GM21367 (cell line): Measurements from ENCODE around the gene TBC1D5.
"Not testable (repeated sequence)": the region's sequence is repeated elsewhere in the genome, so short reads cannot be mapped to it uniquely, and the experiment has no call there.

ENCODE experiments used
- ATAC-seq: cut with Tn5 transposase; IDR thresholded peaks from one replicate; pipeline ENCODE4 v1.9.1; 2021; ENCODE audit not compliant: unreplicated experiment

TBC1D5 gene, protein sequence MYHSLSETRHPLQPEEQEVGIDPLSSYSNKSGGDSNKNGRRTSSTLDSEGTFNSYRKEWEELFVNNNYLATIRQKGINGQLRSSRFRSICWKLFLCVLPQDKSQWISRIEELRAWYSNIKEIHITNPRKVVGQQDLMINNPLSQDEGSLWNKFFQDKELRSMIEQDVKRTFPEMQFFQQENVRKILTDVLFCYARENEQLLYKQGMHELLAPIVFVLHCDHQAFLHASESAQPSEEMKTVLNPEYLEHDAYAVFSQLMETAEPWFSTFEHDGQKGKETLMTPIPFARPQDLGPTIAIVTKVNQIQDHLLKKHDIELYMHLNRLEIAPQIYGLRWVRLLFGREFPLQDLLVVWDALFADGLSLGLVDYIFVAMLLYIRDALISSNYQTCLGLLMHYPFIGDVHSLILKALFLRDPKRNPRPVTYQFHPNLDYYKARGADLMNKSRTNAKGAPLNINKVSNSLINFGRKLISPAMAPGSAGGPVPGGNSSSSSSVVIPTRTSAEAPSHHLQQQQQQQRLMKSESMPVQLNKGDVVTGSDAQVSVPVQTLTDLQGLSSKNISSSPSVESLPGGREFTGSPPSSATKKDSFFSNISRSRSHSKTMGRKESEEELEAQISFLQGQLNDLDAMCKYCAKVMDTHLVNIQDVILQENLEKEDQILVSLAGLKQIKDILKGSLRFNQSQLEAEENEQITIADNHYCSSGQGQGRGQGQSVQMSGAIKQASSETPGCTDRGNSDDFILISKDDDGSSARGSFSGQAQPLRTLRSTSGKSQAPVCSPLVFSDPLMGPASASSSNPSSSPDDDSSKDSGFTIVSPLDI

GRCh38 chr3:17742102-17742879, at the start of gene TBC1D5:
Gene TBC1D5, minus strand, starts transcription at chr3:17742631. Its CDS starts 234,061 bp downstream, at chr3:17508570.
- peak; percentile 76 for ATAC-seq

GRCh38 chr3:17783426-17783825, 41.0 kb upstream of the TBC1D5 start:
- ATAC-seq, result no peak

DNA sequence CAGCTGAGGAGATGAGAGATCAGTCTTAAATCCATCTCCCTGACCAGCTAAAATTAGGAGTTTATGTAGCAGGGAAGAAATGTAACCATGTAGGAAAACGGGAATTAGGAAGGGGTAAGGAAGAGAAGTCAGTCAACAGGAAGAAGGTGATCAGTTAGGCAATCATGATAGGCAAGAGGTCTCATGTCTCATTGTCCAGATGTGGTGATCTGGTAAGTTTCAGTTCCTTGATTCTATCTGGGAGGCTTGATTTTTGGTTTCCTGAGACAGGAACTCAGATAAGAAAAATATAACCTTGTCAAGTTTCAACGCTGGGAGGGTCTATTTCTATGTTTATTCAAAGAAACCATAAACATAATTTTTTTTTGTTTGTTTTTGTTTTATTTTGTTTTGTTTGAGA, 40.3 kb upstream of the TBC1D5 start:
- no peak for ATAC-seq

- not testable (repeated sequence) for ATAC-seq
Measured at GRCh38 chr3:17780369-17780768, 37.9 kb upstream of the TBC1D5 start.

- ATAC-seq, result not testable (repeated sequence)
Measured at GRCh38 chr3:17779304-17780250, 37.1 kb upstream of the TBC1D5 start.

- not testable (repeated sequence) for ATAC-seq
Measured at GRCh38 chr3:17777326-17777725, 34.9 kb upstream of the TBC1D5 start.

- no peak for ATAC-seq
Measured at GRCh38 chr3:17775073-17775472, 32.6 kb upstream of the TBC1D5 start.

GRCh38 chr3:17774180-17774910, 31.9 kb upstream of the TBC1D5 start:
- ATAC-seq, result not testable (repeated sequence)

- no peak for ATAC-seq
Measured at GRCh38 chr3:17772556-17772955, 30.1 kb upstream of the TBC1D5 start.

GRCh38 chr3:17771177-17772017, 29.0 kb upstream of the TBC1D5 start:
- no peak for ATAC-seq

DNA sequence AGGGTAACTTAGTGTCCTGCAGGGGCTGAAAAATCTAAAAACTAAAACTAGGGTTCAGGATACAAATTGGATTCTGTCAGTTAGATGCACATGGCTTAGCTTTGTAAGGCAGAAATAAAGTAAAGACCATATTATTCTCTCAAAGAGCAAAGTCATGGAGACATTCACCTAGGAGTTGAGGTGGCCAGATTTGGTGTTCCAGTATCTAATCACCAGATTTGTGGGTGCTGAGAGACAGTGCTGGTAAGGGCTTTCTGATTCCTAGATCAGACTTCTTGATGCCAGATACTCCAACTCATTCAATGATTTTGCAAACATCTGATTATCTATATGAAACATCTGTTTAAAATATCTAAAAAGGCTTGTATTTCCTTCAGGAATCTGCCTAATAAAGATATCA, 28.3 kb upstream of the TBC1D5 start:
- ATAC-seq, result no peak

DNA sequence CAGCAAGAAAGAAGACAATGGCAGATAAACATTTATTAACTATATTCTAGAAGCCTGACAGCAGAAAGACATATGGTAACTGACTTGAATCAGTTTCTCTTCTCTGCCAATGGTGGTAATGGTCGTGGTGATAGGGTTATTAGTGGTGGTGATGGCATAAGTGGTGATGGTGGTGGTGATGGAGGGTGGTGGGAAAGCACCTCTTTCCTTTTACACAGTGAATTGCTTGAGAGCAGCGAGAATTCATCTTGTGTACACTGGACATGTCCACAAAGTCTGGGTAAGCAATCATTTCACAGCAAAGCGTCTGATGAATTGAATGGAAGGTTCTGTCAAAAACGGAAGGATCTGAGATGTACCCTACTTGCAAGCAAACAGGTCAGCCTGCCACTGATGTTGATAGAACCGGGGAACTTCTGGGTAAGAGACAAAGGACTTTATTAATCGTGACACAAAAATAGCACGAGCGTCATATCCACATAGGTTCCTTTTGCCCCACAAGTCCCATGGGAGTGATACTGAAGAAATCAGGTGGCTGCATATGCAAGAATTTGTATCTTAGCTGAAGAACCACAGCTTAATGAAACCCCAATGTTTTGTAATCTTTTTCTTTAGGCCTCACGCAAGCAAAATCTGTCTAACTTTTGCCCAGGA, 23.5 kb upstream of the TBC1D5 start:
- ATAC-seq, result peak; percentile 54

DNA sequence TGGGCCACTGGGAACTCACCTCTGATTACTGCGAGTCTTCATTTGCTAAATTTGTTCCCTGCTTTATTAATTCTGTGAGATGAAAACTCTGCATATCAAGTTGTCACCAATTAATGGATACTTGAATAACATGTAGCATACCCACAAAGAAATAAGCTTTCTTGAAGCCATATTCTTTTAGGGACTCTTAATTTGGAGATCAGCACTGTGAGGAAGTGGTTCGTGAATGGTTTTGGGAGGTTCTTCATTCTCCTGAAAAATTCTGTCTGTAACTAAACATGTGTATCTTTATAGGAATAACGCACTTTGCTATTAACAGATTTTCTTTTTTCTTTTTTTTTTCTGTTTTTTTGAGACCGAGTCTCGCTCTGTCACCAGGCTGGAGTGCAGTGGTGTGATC, 19.1 kb upstream of the TBC1D5 start:
- no peak for ATAC-seq

DNA sequence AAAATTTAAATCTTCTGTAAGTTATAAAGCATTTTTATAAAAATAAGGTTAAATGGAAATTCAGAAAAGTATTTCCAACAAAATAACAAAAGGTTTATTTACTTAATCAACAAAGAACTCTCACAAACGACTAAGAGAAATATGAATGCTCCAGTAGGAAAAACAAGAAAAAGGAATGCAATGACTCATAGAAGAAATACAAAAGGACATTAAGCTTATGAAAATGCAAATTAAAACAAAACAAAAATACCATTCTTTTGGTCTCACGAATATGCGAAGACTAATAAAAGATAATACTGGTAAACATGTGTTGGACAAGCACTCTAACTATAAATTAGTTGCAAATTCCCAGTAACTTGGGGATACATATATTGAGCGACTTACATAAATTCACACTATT, 17.5 kb upstream of the TBC1D5 start:
- ATAC-seq, result no peak

DNA sequence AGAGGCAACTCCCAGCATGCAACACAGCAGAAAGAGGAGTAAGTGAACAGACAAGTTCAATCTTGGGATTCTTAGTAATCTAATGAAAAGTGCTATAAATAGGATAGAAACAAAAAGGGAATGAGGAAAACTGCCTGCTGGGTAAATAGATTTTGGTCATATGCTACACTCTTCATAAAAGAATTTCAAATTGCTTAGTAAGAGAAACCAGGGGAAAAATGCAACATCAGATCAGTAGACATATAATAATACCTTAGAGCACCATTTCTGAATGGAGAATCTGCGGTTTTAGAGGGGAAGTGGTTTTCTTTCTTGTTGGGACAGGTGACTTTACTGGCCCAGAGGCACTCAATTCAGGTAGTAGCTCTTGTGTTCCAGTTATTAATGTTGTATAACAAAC, 13.4 kb upstream of the TBC1D5 start:
- peak; percentile 64 for ATAC-seq

- no peak for ATAC-seq
Measured at GRCh38 chr3:17753632-17753992, 11.2 kb upstream of the TBC1D5 start.

DNA sequence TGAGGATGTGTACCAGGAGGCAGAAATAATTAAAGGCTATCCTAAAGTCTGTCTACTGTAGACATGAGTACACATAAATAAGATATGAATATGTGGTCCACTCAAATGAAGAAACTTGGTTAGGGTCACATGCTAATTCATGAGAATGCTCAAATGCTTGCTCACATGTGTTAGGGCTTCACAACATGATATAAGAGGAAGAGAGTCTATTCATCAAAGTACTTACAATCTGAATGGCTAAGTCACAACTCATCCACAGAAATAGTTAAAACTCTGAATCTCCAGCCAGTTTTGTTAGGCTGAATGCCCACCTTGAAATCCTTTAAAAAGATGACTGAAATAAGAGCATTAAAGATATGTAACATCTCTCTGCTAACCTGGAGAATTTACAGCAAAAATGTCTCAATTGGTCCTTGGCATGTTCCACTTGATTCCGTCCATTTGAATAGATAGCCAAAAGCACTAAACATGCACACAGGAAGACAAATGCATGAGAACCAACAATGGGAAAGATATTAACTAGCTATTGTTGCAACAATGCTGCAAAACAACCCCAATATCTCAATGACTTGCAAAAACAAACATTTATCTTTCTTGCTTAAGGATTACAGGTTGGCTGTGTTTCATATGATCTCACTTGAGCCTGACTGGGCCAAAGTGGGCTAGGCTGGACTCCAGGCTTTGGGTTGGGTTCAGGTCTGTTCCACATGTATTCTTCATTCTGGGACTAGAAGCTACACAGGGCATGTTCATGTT, 10.6 kb upstream of the TBC1D5 start:
- no peak for ATAC-seq
